Fibroblast of skin of right quadriceps (primary cell): ENCODE measurements around the gene PEX5L.

Source experiments
- DNase-seq: peaks from one replicate; pipeline ENCODE4 v3.0.0-alpha.2; 2013

The PEX5L gene

GRCh38 chr3:179768080-179768479, 268.7 kb downstream of the PEX5L start:
- DNase-seq = peak; percentile 75

- DNase-seq = no peak
These were observed 270.2 kb downstream of the PEX5L start for GRCh38 chr3:179766416-179767133.

GRCh38 chr3:179765396-179765795, 271.3 kb downstream of the PEX5L start:
- no peak for DNase-seq

- DNase-seq = peak; percentile 54
These were observed 275.8 kb downstream of the PEX5L start for GRCh38 chr3:179760944-179761343.

GRCh38 chr3:179750720-179751328, 285.9 kb downstream of the PEX5L start:
- DNase-seq = peak; percentile 11

GRCh38 chr3:179745716-179746115, 291.0 kb downstream of the PEX5L start:
- no peak for DNase-seq

- DNase-seq = no peak
These were observed 291.7 kb downstream of the PEX5L start for GRCh38 chr3:179745079-179745478.
